Lower leg skin (tissue), 3 donors: ENCODE measurements around the gene MYB.

Source experiments
- CTCF ChIP-seq, 3 donors: fragments of 450-650 bp; IDR thresholded peaks; one replicate each; pipeline ENCODE4 v1.5.1; 2016; ENCODE audit warnings: antibody characterized with exemption in 3 of 3, mild to moderate bottlenecking in 3 of 3, moderate library complexity in 2 of 3
- POLR2A ChIP-seq, 2 donors: fragments of 450-650 bp; IDR thresholded peaks; one replicate each; pipeline ENCODE4 v1.6.1; 2016 to 2017; ENCODE audit warnings: antibody characterized with exemption in 2 of 2, mild to moderate bottlenecking in 1 of 2, moderate library complexity in 1 of 2

GRCh38 chr6:135167617-135168016, 13.5 kb upstream of the MYB start:
- no peak for TF ChIP-seq POLR2A (IDR thresholded peaks at IDR 0.05)
- TF ChIP-seq CTCF (IDR thresholded peaks at IDR 0.05) = no peak
